Peyer's patch (tissue), 4 donors: ENCODE results near the gene VIM. TPM values are rescaled to one million over a fixed set of nuclear protein-coding genes. Genes with fewer than 3 reads are reported as not detected.

Experiments used
- DNase-seq, 3 donors: peaks; one replicate each; pipeline ENCODE4 v3.0.0-alpha.2; 2017 to 2019
- H3K27ac ChIP-seq, 4 donors: fragments of 200-600 bp; sonication (generic); one replicate each; pipeline ENCODE4 v1.5.1; 2016 to 2019
- H3K27me3 ChIP-seq, 2 donors: fragments of 200-600 bp; sonication (generic); one replicate each; pipeline ENCODE4 v1.5.1; 2019
- H3K36me3 ChIP-seq, 3 donors: fragments of 200-600 bp; sonication (generic); one replicate each; pipeline ENCODE4 v1.5.1; 2016 to 2019
- H3K4me1 ChIP-seq, 4 donors: fragments of 200-600 bp; sonication (generic); one replicate each; pipeline ENCODE4 v1.5.1; 2016 to 2019
- H3K4me3 ChIP-seq, 4 donors: fragments of 200-600 bp; sonication (generic); 1 replicate in 3 of 4; 2 replicates in 1 of 4; pipeline ENCODE4 v1.5.1; 2016 to 2019; ENCODE audit warnings: mild to moderate bottlenecking in 1 of 4
- H3K9me3 ChIP-seq, 4 donors: fragments of 200-600 bp; sonication (generic); one replicate each; pipeline ENCODE4 v1.5.1; 2016 to 2019; ENCODE audit warnings: mild to moderate bottlenecking in 1 of 4
- POLR2A ChIP-seq, 2 donors: fragments of 450-650 bp; IDR thresholded peaks; one replicate each; pipeline ENCODE4 v1.5.1; 2017; ENCODE audit warnings: antibody characterized with exemption in 2 of 2, mild to moderate bottlenecking in 2 of 2, moderate library complexity in 2 of 2
- total RNA-seq, 4 donors: library from RNA; depleted of rRNA; stranded (reverse); fragments of >200 nt; gene quantifications; one replicate each; pipeline ENCODE4 v1.1.0, GENCODE V29; 2016
- TF ChIP-seq, protein P1 (sequence below), 6 experiments: fragments of 450-650 bp in 4 of 6; fragments of 200-600 bp in 2 of 6; sonication (generic) in 1 of 6; IDR thresholded peaks; one replicate each; pipeline ENCODE4 v1.5.1; 2017 to 2019; ENCODE audit warnings: antibody characterized with exemption in 6 of 6, mild to moderate bottlenecking in 3 of 6, moderate library complexity in 1 of 6

VIM gene
- total RNA-seq, 4 donors from 2014 or later = 139 to 914 (median 434) TPM

GRCh38 chr10:17229967-17230682, 2.1 kb downstream of the VIM start:
- Histone ChIP-seq H3K9me3 (no peaks in the 10 kb centered on the region), H3K27ac (peak overlapping the region; percentile 95 to 99 (median 98)), H3K27me3 (peaks cover 0 to 4% of the 10 kb centered on the region in 2 donors), H3K4me3 (peak overlapping the region; percentile 59 to 97 (median 78)), H3K36me3 (peaks cover 0 to 28% (median 1%) of the 10 kb centered on the region in 3 donors), H3K4me1 (peaks cover 0 to 44% (median 12%) of the 10 kb centered on the region in 4 donors)
- DNase-seq = peak; percentile 86 to 95 (median 90)
- TF ChIP-seq, protein P1, sequence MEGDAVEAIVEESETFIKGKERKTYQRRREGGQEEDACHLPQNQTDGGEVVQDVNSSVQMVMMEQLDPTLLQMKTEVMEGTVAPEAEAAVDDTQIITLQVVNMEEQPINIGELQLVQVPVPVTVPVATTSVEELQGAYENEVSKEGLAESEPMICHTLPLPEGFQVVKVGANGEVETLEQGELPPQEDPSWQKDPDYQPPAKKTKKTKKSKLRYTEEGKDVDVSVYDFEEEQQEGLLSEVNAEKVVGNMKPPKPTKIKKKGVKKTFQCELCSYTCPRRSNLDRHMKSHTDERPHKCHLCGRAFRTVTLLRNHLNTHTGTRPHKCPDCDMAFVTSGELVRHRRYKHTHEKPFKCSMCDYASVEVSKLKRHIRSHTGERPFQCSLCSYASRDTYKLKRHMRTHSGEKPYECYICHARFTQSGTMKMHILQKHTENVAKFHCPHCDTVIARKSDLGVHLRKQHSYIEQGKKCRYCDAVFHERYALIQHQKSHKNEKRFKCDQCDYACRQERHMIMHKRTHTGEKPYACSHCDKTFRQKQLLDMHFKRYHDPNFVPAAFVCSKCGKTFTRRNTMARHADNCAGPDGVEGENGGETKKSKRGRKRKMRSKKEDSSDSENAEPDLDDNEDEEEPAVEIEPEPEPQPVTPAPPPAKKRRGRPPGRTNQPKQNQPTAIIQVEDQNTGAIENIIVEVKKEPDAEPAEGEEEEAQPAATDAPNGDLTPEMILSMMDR (IDR thresholded peaks at IDR 0.05) = peak in 1 of 6 experiments; percentile 47
- TF ChIP-seq POLR2A (IDR thresholded peaks at IDR 0.05) = peak; percentile 43 to 45

GRCh38 chr10:17231788-17232187, 3.7 kb downstream of the VIM start:
- Histone ChIP-seq H3K9me3 (no peaks in the 10 kb centered on the region), H3K4me1 (peaks cover 0 to 41% (median 10%) of the 10 kb centered on the region in 4 donors), H3K36me3 (peaks cover 0 to 43% (median 4%) of the 10 kb centered on the region in 3 donors), H3K27me3 (peaks cover 0 to 4% of the 10 kb centered on the region in 2 donors), H3K4me3 (peak overlapping the region in 1 of 4 donors; percentile 89), H3K27ac (peak overlapping the region in 3 of 4 donors; percentile 26 to 99 (median 95))
- DNase-seq = no peak
- no peak for TF ChIP-seq POLR2A (IDR thresholded peaks at IDR 0.05)
- TF ChIP-seq, protein P1 (IDR thresholded peaks at IDR 0.05) = no peak

- Histone ChIP-seq H3K4me1 (peaks cover 0 to 37% (median 6%) of the 10 kb centered on the region in 4 donors), H3K36me3 (peaks cover 0 to 46% (median 4%) of the 10 kb centered on the region in 3 donors), H3K27me3 (peaks cover 0 to 4% of the 10 kb centered on the region in 2 donors), H3K9me3 (no peaks in the 10 kb centered on the region), H3K27ac (peak overlapping the region in 2 of 4 donors; percentile 26 to 99), H3K4me3 (peak overlapping the region in 2 of 4 donors; percentile 11 to 89)
- no peak for DNase-seq
- TF ChIP-seq POLR2A (IDR thresholded peaks at IDR 0.05) = no peak
- TF ChIP-seq, protein P1 (IDR thresholded peaks at IDR 0.05) = no peak
Observed at GRCh38 chr10:17232276-17232960, 4.4 kb downstream of the VIM start.

GRCh38 chr10:17233286-17233991, 5.4 kb downstream of the VIM start:
- peak overlapping the region in 3 of 4 donors; percentile 13 to 36 (median 29) for H3K27ac ChIP-seq

More at GRCh38 chr10:17233286-17233991, 5.4 kb downstream of the VIM start:
- TF ChIP-seq POLR2A (IDR thresholded peaks at IDR 0.05) = no peak
- TF ChIP-seq, protein P1 (IDR thresholded peaks at IDR 0.05) = no peak
- Histone ChIP-seq H3K4me1 (peaks cover 0 to 37% (median 6%) of the 10 kb centered on the region in 4 donors), H3K4me3 (peak overlapping the region in 1 of 4 donors; percentile 89), H3K27me3 (peaks cover 0 to 4% of the 10 kb centered on the region in 2 donors), H3K9me3 (no peaks in the 10 kb centered on the region), H3K36me3 (peaks cover 0 to 46% (median 4%) of the 10 kb centered on the region in 3 donors)
- DNase-seq = no peak
